T-helper 22 cell (primary cell): ENCODE data around the gene CRYBA1.

ENCODE experiments used
- DNase-seq: peaks from one replicate; pipeline ENCODE4 v3.0.0-alpha.2; 2020; ENCODE audit warnings: low read depth

CRYBA1 gene

DNA sequence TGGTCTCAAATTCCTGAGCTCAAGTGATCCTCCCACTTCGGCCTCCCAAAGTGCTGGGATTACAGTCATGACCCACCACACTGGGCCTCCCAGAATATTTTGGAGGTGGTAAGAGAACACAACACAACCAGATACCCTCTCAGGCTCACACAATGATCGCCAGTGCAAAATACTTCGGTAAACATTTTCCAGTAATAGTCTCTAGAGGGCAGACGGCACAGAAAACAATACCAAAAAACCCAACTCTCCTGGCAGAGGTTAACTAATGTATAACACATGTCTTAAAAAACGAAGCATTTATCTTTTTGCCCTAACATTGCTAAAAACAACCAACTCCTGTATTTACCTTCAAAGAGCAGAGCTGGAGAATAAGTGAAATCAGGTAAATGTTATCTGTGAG, 36.8 kb downstream of the CRYBA1 start:
- DNase-seq = no peak

DNA sequence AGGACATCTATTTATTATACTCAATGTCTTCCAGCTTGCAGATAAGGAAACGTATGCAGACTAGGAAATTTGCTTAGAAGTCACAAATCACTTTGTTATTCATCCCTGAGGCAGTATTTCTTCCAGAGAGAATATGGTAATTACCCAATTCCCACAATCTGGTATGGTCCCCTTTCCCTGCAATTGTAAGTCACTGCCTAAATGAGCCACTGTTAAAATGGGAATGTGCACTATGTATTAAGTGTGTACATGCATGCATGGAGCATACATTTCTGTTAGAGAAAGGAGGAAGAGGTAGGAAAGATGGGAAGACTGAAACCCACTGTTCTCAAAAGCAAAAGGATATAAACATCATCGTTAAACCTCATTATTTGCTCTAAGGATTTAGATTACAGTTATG, 37.3 kb downstream of the CRYBA1 start:
- DNase-seq = no peak

DNA sequence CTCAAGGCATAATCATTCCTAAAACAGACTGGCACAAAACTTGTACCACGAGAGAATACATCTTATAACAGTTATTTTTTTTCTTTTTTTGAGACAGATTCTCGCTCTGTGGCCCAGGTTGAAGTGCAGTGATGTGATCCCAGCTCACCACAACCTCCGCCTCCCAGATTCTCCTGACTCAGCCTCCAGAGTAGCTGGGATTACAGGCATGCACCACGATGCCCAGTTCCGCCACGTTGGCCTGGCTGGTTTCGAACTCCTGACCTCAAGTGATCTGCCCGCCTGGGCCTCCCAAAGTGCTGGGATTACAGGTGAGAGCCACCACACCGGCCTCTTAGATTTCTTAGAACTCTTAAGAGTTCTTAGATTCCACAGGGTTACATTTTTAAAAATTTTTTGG, 43.2 kb downstream of the CRYBA1 start:
- DNase-seq = no peak

DNA sequence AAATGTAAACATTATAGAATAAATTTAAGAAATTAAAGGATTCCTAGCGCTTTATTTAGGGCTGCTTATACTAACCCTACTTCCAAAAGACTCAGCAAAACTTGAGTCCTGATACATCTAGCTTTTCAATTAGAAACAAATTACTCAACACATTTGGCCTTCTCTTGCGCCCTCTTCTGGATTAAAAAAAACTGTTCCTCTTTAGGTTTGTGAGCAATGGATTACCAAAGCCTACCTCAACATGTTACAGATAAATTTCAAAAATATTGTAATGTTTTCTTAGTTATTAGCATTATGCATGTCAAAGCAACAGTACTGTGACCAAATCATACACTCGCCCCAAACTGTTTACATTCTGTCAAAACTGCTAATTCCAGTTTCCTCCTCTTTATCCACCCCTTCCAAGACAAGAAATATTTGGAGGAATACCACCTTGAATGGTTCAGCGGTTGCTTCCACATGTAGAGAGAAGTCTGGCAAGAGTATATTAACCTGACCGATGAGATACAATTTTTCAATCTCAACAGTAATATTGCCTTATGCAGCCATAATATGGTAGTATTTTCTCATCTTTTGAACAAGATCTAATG, 44.6 kb downstream of the CRYBA1 start:
- no peak for DNase-seq

DNA sequence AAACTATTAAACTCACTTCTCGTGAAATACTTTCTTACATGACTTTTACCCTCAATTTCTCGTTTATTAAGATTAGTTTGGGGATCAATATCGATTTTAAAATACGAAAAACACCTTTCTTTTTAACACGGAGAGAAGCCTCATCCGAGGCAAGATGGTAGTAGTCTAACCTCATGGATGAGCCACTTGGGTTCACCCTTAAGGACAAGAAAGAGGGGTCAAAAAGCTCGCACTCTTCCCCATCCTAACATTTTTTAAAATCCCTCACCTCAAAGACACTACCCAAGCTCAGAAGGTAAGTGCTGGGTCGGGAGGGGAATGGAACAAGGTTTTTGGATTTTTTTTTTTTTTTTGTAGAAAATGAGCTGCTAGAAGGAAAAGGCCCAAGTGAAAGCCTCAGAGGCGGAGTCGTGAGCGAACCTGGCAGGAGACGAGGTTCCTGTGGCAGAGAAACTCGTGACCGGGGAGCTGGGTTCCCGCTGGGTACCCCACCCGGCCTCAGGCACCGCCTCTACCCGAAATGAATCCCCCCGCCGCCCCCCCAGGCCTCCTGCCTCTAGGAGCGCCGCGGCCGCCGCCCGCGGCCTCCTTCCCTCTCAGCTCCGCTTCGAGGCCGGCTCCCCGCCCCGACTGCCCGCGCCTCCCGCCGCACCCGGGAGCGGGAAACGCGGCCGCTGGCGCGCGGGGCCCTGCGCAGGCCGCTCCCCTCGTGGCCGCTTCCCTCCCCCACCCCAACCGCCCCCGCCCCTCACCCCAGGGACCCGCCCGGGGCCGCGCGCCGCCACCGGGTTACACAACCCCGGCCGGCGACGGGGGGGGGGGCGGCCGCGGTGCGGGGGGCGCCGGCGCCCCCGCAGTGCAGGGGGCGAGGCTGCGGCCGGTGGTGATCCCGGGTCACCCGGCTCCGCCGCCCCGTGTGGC, 45.7 kb downstream of the CRYBA1 start:
- peak; percentile 42 for DNase-seq

DNA sequence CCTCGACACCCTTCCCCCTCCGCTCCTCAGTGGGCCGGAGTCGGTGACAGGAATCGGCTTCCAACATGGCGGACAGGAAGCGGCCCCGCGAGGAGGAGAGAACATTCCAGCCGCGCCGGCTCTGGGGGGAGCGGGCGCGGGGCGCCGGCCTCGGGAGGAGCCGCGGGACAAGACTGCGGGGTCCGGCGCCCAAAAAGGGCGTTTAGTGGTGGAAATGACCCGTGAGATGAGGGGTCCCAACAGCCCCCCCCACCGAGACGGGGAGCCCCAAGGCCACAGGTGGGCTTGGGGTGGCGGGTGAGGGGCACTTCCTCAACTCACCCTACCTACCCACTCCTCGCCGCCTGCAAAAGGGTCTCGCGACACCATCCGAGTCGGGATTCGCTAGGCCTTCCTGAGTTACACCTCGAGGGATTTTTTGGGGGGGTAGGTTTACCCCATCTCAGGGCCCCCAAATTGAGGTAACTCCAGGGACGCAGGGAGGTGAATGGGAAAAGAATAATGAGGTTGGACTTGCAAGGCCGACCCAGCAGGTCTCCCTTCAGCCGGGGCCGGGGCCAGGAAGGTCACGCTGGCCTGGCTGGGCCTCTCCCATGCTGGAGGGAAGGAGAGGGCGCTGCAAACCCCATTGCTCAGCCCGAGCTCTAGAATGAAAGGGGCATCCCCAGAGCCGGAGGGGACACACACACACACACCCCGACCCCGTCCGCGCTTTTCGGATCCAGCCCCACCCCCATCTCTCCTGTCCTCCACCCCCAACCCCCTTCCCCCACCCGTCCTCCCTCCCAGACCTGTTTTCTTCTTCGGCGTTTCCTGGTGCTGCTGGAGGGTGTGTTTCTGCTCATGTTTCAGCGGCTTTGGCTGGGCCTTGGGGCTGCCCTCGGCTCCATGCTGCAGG, 46.6 kb downstream of the CRYBA1 start:
- peak; percentile 50 for DNase-seq

DNA sequence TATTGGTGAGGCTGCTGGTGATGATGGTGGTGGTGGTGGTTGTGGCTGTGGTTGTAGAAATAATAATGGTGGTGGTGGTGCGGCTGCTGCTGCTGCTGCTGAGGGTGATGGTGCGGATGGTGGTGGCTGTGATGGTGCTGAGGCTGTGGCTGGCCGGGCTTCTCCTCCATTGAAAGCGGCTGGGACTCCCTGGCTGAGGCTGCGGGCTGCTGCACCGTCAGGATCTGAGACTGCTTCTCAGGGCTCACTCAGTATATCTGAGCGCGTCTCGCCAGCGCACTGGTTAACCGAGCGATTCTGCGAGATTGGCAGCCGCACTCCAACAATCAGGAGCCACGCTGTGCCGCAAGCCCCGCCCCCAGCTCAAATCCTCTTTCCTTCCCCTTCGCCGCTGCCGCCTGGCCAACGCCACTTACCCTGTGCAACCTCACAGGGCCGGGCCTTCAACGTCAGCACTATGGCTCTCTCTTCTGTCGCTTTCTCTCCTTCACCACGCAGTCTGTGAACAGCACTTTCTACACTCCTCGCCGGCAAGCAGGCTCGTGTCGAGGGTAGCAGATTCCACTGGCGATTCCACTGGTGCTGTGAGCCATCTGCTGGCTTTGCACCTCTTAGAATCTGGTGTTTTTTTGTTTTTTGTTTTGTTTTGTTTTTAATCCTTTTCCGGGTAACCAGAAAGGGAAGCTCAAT, 47.4 kb downstream of the CRYBA1 start, which contains the start of gene NUFIP2:
NUFIP2 (minus strand) TSS at position 259 of the 690 bp plus-strand sequence; CDS start at position 170, 89 bp downstream.
- DNase-seq = peak; percentile 97

DNA sequence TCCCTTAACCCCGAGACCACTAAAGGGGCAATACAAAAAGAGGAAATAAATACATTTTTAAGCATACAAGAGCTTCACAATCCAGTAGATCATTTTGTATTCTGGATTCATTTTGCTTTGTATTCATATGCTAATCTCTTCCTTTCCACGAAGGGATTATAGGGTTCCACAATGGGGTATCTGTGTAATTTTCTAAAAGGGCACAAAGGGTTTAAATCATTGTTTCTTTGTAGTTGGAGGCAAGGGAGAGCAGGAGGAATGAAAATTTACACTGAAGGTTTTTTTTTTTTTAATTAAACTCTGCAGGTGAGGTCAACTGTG, 47.9 kb downstream of the CRYBA1 start:
- DNase-seq = no peak

DNA sequence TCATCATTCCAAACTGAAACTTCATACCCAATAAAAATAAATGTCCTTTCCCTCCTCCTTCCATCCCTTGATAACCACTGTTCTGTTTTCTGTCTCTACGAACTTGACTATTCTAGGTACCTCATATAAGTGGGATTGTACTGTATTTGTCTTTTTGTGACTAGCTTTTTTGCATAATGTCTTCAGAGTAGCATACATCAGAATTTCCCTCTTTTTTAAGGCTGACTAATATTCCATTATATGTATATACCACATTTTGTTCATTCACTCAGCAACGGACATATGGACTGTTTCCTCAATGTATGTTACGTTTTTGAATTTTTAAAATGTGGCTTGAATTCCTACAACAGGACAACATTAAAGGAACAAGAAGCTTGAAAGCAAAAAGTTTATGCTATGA, 48.8 kb downstream of the CRYBA1 start:
- no peak for DNase-seq

DNA sequence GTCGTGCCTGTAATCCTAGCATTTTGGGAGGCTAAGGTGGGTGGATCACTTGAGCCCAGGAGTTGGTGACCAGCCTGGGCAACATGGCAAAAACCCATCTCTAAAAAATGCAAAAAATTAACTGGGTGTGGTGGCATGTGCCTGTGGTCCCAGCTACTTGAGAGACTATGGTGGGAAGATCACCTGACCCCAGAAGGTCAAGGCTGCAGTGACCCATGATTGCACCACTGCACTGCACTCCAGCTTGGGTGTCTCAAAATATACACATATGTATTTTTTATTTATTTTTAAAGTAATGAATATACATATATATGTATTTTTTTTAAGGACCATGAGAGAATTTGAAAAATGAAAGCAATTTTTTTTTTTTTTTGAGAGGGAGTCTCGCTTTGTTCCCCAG, 52.4 kb downstream of the CRYBA1 start:
- no peak for DNase-seq

DNA sequence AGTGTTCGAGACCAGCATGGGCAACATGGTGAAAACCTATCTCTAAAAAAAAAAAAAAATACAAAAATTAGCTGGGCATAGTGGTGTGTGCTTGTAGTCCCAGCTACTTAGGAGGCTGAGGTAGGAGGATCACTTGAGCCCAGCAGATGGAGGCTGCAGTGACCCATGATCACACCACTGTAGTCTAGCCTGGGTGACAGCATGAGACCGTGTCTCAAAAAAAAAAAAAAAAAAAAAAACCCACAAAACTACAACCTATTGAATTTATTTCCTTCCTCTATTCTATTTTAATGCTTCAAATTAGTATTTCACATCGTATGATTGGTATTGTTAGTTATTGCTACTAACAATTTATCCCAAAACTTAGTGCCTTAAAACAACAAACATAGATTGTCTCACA, 56.7 kb downstream of the CRYBA1 start:
- DNase-seq = no peak
